Cardiac muscle cell (in vitro differentiated cells and primary cell): Measurements from ENCODE around the gene ASB9. TPM values are rescaled to one million over a fixed set of nuclear protein-coding genes. Genes with fewer than 3 reads are reported as not detected.
"Not testable (repeated sequence)": the region's sequence is repeated elsewhere in the genome, so short reads cannot be mapped to it uniquely, and the experiment has no call there.

Experiments
- DNase-seq, 2 donors: peaks; one replicate each; pipeline versions ENCODE4 v3.0.0 to v3.0.0-alpha.2; 2010 to 2017; ENCODE audit warnings: low read depth in 1 of 2, low spot score in 1 of 2
- H3K27ac ChIP-seq: fragments of 200-600 bp; sonication (generic); 2 replicates; pipeline ENCODE4 v1.5.1; 2016
- H3K27me3 ChIP-seq: fragments of 200-600 bp; sonication (generic); 2 replicates; pipeline ENCODE4 v1.6.0; 2016; ENCODE audit warnings: control low read depth
- H3K36me3 ChIP-seq: fragments of 200-600 bp; sonication (generic); 2 replicates; pipeline ENCODE4 v1.5.1; 2016; ENCODE audit warnings: control low read depth
- H3K4me1 ChIP-seq: fragments of 200-600 bp; sonication (generic); 2 replicates; pipeline ENCODE4 v1.8.1; 2017; ENCODE audit warnings: low read depth, mild to moderate bottlenecking, mixed run types
- H3K4me3 ChIP-seq: fragments of 200-600 bp; sonication (generic); 2 replicates; pipeline ENCODE4 v1.5.1; 2016; ENCODE audit warnings: mild to moderate bottlenecking
- H3K9me3 ChIP-seq: fragments of 200-600 bp; sonication (generic); 2 replicates; pipeline ENCODE4 v1.5.1; 2017; ENCODE audit warnings: low read depth, mild to moderate bottlenecking, control low read depth
- CTCF ChIP-seq: IDR thresholded peaks from 2 replicates; pipeline ENCODE4 v1.5.1; 2012; ENCODE audit warnings: low read depth, mild to moderate bottlenecking, low read length
- polyA plus RNA-seq: library from polyadenylated mRNA; unstranded; fragments of >200 nt; fragmentation: Nextera tagmentation; extraction: Ambion mirVana; gene quantifications from 2 replicates; pipeline ENCODE4 v1.2.1, GENCODE V29; 2016
- total RNA-seq: library from RNA; depleted of rRNA; stranded (reverse); fragments of >200 nt; gene quantifications from 2 replicates; pipeline ENCODE4 v1.2.3, GENCODE V29; 2016

ASB9 gene
- total and polyA plus RNA-seq, 2 experiments from 2014 or later, result 0.54 TPM; not detected in 1

- no peak for TF ChIP-seq CTCF
- Histone ChIP-seq H3K4me1 (no peaks in the 10 kb centered on the region), H3K27ac (no peak overlapping the region), H3K9me3 (no peaks in the 10 kb centered on the region), H3K4me3 (no peak overlapping the region), H3K36me3 (no peaks in the 10 kb centered on the region), H3K27me3 (no peaks in the 10 kb centered on the region)
- peak in 1 of 2 donors; percentile 8 for DNase-seq
Observed at GRCh38 chrX:15293451-15293850, 23.6 kb upstream of the ASB9 start.

- DNase-seq, result no peak
- H3K27ac ChIP-seq, result no peak overlapping the region
- TF ChIP-seq CTCF, result no peak
- H3K27me3 ChIP-seq, result no peaks in the 10 kb centered on the region
- H3K9me3 ChIP-seq, result no peaks in the 10 kb centered on the region
- H3K36me3 ChIP-seq, result no peaks in the 10 kb centered on the region
- no peaks in the 10 kb centered on the region for H3K4me1 ChIP-seq
- no peak overlapping the region for H3K4me3 ChIP-seq
Observed at GRCh38 chrX:15292861-15293260, 23.0 kb upstream of the ASB9 start.

- Histone ChIP-seq H3K27ac (no peak overlapping the region), H3K4me3 (no peak overlapping the region), H3K27me3 (no peaks in the 10 kb centered on the region), H3K4me1 (no peaks in the 10 kb centered on the region), H3K9me3 (no peaks in the 10 kb centered on the region), H3K36me3 (no peaks in the 10 kb centered on the region)
- peak in 1 of 2 donors; percentile 1 for DNase-seq
- no peak for TF ChIP-seq CTCF
Observed at GRCh38 chrX:15277604-15278003, 7.7 kb upstream of the ASB9 start.

GRCh38 chrX:15274946-15275345 lies 5.1 kb upstream of the ASB9 start:
- Histone ChIP-seq H3K4me3 (no peak overlapping the region), H3K27me3 (no peaks in the 10 kb centered on the region), H3K27ac (no peak overlapping the region), H3K4me1 (no peaks in the 10 kb centered on the region), H3K9me3 (no peaks in the 10 kb centered on the region), H3K36me3 (no peaks in the 10 kb centered on the region)
- TF ChIP-seq CTCF, result no peak
- no peak for DNase-seq

- H3K27ac ChIP-seq, H3K4me3 ChIP-seq, H3K36me3 ChIP-seq: not testable (repeated sequence)
Observed at GRCh38 chrX:15273275-15273674, 3.4 kb upstream of the ASB9 start.

GRCh38 chrX:15271757-15272156 lies 1.9 kb upstream of the ASB9 start:
- H3K4me3 ChIP-seq, result no peak overlapping the region
- H3K27me3 ChIP-seq, result no peaks in the 10 kb centered on the region
- DNase-seq, result no peak
- H3K9me3 ChIP-seq, result no peaks in the 10 kb centered on the region
- no peak for TF ChIP-seq CTCF
- no peak overlapping the region for H3K27ac ChIP-seq
- no peaks in the 10 kb centered on the region for H3K4me1 ChIP-seq
- H3K36me3 ChIP-seq, result no peaks in the 10 kb centered on the region

More at GRCh38 chrX:15273275-15273674, 3.4 kb upstream of the ASB9 start:
- not testable (repeated sequence) for H3K27me3 ChIP-seq, DNase-seq, H3K9me3 ChIP-seq, H3K4me1 ChIP-seq
